ENCODE data around the gene PPEF1.

Gene PPEF1

DNA sequence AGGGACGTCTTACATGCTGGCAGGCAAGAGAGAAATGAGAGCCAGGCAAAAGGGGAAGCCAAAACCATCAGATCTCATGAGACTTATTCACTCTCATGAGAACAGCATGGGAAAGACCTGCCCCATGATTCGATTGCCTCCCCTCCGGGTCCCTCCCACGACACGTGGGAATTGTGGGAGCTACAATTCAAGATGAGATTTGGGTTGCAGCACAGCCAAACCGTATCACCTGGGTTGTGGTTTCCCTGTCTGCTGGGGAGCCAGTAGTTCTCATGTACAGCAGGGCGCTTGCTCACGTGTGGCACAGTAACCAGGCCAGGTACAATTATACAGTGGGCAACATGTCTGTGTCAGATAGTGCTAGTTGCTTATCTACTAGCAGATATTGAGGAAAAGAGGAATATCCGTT, 24.5 kb upstream of the PPEF1 start:
- TF ChIP-seq, protein P1, sequence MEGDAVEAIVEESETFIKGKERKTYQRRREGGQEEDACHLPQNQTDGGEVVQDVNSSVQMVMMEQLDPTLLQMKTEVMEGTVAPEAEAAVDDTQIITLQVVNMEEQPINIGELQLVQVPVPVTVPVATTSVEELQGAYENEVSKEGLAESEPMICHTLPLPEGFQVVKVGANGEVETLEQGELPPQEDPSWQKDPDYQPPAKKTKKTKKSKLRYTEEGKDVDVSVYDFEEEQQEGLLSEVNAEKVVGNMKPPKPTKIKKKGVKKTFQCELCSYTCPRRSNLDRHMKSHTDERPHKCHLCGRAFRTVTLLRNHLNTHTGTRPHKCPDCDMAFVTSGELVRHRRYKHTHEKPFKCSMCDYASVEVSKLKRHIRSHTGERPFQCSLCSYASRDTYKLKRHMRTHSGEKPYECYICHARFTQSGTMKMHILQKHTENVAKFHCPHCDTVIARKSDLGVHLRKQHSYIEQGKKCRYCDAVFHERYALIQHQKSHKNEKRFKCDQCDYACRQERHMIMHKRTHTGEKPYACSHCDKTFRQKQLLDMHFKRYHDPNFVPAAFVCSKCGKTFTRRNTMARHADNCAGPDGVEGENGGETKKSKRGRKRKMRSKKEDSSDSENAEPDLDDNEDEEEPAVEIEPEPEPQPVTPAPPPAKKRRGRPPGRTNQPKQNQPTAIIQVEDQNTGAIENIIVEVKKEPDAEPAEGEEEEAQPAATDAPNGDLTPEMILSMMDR (conservative IDR thresholded peaks at IDR 0.05; ENCODE audit: low read depth, low read length): no peak
- H3K4me3 ChIP-seq (ENCODE audit: low read depth, low read length): no peak overlapping the region
- no peak for DNase-seq (ENCODE audit: low read depth)

- TF ChIP-seq, protein P1 (conservative IDR thresholded peaks at IDR 0.05; ENCODE audit: low read depth, low read length): no peak
- no peak overlapping the region for H3K4me3 ChIP-seq (ENCODE audit: low read depth, low read length)
- DNase-seq (ENCODE audit: low read depth): no peak
These were observed 19.5 kb upstream of the PPEF1 start for GRCh38 chrX:18687856-18688495.

GRCh38 chrX:18691431-18691830, 16.0 kb upstream of the PPEF1 start:
- no peak overlapping the region for H3K4me3 ChIP-seq (ENCODE audit: low read depth, low read length)
- TF ChIP-seq, protein P1 (conservative IDR thresholded peaks at IDR 0.05; ENCODE audit: low read depth, low read length): no peak
- DNase-seq (ENCODE audit: low read depth): no peak

GRCh38 chrX:18692541-18692940, 14.9 kb upstream of the PPEF1 start:
- no peak for DNase-seq (ENCODE audit: low read depth)
- no peak overlapping the region for H3K4me3 ChIP-seq (ENCODE audit: low read depth, low read length)
- TF ChIP-seq, protein P1 (conservative IDR thresholded peaks at IDR 0.05; ENCODE audit: low read depth, low read length): no peak

DNA sequence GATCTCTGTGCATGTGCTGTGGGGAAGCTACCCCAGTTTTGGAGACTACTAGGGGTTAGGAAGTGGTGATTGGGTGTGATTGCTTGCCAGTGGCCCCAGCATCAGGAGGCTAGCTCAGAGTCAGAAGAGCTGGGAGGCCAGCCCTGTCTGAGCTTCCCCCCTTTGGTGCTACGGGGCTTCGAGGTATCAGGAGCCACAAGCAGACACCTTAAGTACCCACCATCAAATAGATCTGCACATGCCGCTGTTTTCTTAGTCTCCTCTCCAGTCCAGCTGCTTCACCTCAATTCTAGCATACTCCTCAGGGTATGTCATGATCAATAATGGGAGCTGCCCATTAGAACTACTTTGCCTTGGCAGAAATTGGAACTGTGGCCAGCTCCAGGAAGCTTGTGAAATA, 10.8 kb upstream of the PPEF1 start:
- no peak overlapping the region for H3K4me3 ChIP-seq (ENCODE audit: low read depth, low read length)
- no peak for DNase-seq (ENCODE audit: low read depth)
- TF ChIP-seq, protein P1 (conservative IDR thresholded peaks at IDR 0.05; ENCODE audit: low read depth, low read length): no peak

DNA sequence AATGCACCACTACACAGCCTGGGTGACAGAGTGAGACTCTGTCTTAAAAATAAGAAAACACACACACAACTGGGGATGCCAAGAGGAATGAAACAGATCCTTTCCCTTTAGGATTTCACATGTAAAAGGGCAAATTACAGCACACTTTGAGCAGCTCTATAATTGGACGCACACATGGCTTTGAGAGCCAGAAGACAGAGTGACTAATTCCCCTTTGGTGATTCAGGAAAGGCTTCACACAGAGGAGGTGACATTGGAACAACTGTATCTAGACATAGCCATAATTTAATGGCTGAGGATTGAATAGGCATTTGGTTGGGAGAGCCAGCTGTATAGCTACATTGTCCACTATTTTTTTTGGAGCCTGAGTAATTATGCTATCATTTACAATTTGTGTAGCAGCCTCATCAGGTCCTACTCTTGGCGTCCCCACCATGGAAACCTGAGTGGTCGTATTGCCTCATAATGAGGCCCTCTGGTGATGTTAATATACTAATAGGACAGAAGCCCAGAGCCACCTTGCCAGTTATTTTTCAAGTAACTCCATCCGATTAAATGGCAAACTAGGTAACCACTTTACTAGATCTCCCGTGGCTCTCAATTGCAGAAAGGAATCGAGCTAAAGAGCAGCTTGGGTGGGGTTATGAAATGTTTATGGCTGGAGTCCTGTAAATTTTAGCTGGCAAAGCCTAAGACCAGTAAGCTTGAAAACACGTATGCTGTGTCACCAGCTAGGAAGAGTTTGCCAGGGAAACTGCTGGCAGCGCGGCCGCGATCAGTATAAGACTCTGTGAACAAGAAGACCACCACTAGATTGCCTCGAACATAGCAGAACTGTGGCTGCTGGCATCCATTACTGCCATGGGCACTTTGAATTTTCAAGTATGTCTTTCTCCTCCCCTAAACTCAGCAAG, 8.5 kb upstream of the PPEF1 start:
- no peak overlapping the region for H3K4me3 ChIP-seq (ENCODE audit: low read depth, low read length)
- TF ChIP-seq, protein P1 (conservative IDR thresholded peaks at IDR 0.05; ENCODE audit: low read depth, low read length): no peak
- no peak for DNase-seq (ENCODE audit: low read depth)

All from choroid plexus epithelial cell (primary cell).